Stimulated activated CD8-positive, alpha-beta memory T cell treated with anti-CD3 and anti-CD28 coated beads, Interleukin-7, amount 100 ng/mL, for 1 hour (primary cell): Measurements from ENCODE around the gene CD96.

Source experiments
- DNase-seq, 2 donors: peaks; one replicate each; pipeline ENCODE4 v3.0.0-alpha.2; 2020; ENCODE audit warnings: low read depth in 2 of 2

The CD96 gene

DNA sequence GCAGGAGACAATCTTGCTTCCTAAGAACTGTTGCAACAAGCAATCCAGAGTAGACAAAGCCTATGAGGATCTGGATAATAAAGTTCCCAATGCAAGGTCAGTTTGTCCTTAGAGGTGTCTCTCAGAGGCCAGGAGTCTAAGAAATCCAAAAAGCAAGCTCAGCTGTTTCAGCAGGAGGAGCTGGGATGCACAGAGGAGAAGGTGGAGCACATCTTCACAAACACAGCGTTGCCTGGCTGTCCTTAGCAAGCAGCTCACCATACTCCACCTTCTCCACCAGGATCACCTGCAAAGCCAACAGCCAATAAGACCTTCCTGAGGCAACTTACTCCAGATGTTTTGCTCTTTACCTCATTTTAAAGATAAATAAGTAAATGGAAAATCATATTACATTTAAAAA lies 52.8 kb downstream of the CD96 start:
- DNase-seq: no peak

GRCh38 chr3:111595232-111595631 lies 53.2 kb downstream of the CD96 start, which contains the start of gene ZBED2:
TSS of gene ZBED2 (minus strand) at chr3:111595346. CDS start at chr3:111594201, 1,145 bp downstream.
- DNase-seq: no peak

GRCh38 chr3:111596328-111596727 lies 54.3 kb downstream of the CD96 start:
- no peak for DNase-seq

DNA sequence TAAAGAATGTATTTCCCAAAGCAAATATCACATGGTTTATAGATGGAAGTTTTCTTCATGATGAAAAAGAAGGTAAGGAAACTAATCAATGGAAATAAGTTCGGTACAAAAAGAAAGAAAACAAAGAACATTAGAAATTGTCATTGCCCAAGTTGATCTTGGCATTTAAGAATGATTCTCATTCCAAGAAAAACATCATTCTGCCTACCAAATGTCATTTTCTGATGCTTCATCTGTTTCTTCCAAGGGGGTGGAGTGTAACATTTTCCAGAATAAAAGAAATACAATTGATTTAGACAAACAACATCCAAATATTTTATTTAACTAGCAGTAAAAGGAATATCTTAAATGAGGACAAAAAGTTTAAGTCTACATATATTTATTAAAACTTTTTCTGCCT lies 56.1 kb downstream of the CD96 start:
- DNase-seq: no peak

- no peak for DNase-seq
Observed at GRCh38 chr3:111598552-111598951, 56.6 kb downstream of the CD96 start.

- DNase-seq: no peak
Observed at GRCh38 chr3:111601810-111602209, 59.8 kb downstream of the CD96 start.

DNA sequence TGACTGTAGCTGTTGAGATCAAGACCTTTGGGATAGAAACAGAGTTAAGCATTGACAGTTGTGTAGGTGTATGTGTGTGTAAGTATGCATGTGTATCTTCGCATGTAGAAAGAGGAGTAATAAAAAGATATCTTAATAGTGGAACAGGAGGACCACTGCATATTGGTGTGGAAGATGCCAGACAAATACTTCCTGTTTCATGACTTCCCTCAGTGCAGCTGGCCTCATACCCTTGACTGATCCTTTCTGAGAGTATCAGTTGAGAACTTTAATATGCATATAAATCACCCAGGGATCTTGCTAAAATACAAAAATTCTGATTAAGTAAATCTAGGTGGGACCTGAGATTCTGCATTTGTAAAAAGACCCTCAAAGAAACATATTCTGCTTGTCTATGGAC lies 61.7 kb downstream of the CD96 start:
- DNase-seq: no peak

- DNase-seq: no peak
Observed at GRCh38 chr3:111604119-111604518, 62.1 kb downstream of the CD96 start.

- no peak for DNase-seq
Observed at GRCh38 chr3:111605018-111605417, 63.0 kb downstream of the CD96 start.

- no peak for DNase-seq
Observed at GRCh38 chr3:111605493-111605892, 63.5 kb downstream of the CD96 start.

DNA sequence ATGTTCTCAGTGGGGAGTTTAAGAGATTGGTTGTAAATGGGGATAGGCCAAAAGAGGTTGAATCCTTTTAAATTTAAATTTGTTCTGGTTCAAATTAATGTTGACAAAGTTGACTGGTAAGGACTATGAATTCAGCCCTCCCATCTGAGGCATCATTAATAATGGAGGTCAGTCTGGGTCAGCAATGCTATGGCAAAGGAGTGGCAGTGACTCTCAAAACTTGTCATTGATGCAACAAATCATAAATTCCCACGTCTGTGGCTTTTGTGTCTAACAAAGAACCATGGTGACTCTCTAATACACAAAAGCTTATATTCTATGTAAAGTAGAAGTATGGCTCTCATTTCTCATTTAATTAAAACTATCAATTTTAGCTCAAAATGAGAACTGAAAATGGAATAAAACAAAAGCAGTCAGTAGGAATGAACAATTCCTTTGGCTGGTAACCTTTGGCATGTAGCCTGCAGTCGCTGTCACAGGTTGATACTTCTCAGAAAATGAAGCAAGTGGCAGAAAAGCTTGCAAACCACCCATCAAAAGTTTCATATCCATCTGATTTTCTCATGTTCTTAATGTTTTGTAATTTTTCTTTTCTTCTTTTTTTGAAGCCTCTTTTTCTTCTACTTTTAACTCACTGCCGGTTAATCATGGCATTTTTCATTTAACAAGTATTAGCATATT lies 65.4 kb downstream of the CD96 start:
- DNase-seq: no peak

- DNase-seq: no peak
Observed at GRCh38 chr3:111608383-111608782, 66.4 kb downstream of the CD96 start.

GRCh38 chr3:111609700-111610099 lies 67.7 kb downstream of the CD96 start:
- no peak for DNase-seq

- no peak for DNase-seq
Observed at GRCh38 chr3:111610189-111610588, 68.2 kb downstream of the CD96 start.

DNA sequence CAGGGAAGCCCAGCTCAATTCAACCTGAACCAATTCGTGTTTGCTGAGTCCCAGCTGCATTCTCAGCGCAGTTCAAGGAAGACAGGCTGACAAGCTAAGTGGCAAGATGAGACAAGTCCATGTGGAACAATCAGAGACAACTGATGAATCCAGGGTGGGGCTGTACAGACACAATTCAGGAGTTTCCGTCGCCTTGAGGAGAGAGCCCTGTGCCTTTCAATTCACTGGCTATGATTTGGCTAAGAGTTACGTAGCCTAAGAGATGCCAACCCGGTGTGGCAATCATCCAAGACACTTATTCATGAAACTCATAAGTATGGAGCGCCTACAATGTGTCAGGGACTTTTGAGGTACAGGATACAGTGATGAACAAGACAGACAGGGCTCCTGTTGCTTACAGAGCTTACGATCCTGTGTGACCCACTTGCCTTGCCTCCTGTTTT lies 68.6 kb downstream of the CD96 start:
- no peak for DNase-seq

DNA sequence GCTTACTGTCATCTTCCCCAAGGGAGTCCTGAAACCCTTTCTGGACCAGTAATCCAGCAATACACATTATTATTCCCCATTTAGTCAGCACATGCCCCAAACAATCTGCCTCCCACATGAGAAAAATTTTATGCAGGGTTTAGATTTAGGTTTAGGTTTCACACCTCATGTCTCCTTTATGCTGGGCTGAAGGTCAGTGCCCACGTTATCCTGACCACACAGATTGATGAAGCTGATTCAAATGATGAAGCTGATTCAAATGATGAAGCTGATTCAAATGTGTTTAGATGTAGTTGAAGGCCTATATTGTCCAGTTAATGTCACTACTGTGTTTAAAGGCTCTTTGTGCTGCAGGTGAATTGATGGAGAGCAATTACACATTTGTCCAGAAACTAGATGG lies 71.3 kb downstream of the CD96 start:
- no peak for DNase-seq

GRCh38 chr3:111615880-111616279 lies 73.9 kb downstream of the CD96 start:
- no peak for DNase-seq

GRCh38 chr3:111616417-111617105 lies 74.6 kb downstream of the CD96 start:
- DNase-seq: peak in 1 of 2 donors; percentile 6

- DNase-seq: no peak
Observed at GRCh38 chr3:111617406-111617805, 75.4 kb downstream of the CD96 start.

GRCh38 chr3:111617912-111618601 lies 76.1 kb downstream of the CD96 start:
- no peak for DNase-seq

DNA sequence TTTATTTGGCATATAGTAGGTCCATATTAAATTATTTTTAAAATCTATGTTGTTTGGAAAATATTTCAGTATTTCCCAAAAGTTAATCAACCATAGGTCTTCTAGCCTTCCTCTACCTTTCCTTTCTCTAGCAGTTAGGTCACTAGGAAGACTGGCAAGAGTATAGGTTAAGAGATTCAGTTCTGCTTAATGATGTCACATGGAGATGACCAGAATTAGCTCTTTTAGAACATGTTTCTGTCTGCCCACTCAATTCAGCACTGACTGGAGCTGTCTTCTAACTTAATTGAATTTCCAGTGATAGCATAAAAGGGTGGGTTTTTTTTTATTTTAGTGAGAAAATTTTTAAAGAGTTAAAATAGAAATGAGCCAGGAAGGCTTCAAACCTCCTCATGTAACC lies 76.9 kb downstream of the CD96 start:
- no peak for DNase-seq

DNA sequence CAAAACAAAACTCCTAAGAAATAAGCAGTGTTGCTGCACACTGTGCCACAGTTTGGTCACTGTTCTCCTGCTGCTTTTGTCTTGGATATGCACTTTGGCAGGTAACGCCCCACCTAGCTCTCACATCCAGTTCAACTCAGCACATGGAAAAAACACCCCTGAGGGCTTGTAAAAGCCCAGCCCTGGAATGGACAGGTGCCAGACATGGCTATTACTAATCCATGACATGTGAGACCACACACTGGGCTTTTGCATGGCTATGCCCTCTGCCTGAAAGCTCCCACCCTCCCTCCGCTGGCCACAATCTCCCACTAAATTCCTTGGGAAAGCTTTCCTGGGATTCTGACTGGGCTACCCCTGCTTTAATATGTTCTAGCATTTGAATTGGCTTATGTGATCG lies 77.8 kb downstream of the CD96 start:
- no peak for DNase-seq

DNA sequence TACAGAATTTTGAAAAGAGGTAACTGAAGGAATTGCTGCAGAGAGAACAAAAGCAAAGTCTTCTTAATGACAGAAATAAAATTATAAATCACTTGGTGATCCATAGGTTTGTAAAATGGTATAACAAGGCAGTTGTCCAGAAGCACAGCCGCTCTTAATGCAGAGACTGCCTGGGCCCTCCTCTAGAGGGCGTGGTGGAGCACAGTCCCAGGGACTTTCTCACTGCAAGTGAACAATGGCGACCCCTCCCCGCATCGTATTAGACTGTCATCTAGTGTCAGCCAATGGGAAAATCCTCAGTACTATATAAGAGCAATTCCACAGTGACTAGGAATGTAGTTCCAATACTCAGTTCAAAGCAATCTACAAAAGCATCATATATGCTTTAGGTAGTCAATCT lies 79.5 kb downstream of the CD96 start:
- no peak for DNase-seq
